NCI-H1436 (cell line): ENCODE measurements around the gene CACNB1.

Experiments used
- DNase-seq: peaks from one replicate; lab custom pipeline; 2025; lab: John Stamatoyannopoulos, UW

CACNB1 gene

DNA sequence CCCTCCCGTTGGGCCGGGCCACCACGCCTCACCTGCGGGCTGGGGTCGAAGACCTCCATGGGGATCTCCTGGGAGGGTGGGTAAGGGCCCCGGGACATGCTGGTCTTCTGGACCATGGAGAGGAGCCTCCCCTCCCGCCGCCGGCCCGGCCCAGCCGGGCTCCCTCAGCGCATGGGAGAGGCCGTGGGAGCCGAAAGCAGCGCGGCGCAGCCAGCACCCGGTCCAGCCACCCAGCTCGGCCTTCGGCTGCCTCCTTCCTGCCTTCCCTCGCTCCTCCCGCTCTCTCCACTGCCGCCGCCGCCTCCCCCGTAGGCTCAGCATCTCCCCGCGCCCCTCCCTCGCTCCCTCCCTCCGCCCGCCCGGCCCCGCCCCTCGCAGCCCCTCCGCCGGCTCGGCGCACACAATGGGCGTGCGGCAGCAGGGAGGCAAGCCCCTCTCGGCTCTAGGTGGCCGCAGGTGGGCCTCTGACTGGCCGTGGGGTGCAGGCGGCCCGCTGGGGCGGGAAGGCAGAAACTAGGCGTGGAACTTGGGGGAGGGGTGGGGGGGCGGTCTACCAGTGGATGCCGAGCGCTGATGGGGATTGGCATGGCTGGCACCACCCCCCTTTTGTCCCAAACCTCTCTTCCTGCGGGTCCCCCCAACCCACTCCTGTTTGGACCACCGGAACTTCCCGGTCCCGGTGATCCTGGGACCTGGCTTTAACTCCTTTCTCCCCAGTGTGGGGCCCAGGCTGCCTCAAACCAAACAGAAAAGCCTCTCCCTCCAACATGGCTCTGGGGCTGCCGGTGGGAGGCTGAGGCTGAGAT is at the start of gene CACNB1:
Gene CACNB1, minus strand, starts transcription at position 290 of the 806 bp plus-strand sequence. Its CDS starts 174 bp downstream, at position 116.
- peak; percentile 87 for DNase-seq

DNA sequence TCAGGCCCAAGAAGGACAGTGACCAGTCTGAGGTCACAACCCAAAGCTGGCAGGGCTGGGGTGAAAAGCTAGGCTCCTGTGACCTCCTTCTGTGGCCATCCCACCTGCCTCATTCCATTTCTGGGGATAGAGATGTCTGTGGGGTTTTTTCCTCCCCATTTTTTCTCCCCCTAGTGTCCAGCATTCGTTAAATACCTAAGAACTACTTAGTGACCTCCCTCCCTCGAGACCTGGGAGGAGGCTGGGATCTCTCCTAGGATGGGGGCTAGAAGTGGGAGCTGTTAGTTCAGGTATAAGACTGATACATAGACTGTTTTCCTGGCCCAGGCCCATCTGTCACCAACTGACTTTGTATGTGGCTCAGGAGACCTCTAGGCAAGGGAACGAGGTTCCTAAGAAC is 48.8 kb upstream of the CACNB1 start:
- no peak for DNase-seq

DNA sequence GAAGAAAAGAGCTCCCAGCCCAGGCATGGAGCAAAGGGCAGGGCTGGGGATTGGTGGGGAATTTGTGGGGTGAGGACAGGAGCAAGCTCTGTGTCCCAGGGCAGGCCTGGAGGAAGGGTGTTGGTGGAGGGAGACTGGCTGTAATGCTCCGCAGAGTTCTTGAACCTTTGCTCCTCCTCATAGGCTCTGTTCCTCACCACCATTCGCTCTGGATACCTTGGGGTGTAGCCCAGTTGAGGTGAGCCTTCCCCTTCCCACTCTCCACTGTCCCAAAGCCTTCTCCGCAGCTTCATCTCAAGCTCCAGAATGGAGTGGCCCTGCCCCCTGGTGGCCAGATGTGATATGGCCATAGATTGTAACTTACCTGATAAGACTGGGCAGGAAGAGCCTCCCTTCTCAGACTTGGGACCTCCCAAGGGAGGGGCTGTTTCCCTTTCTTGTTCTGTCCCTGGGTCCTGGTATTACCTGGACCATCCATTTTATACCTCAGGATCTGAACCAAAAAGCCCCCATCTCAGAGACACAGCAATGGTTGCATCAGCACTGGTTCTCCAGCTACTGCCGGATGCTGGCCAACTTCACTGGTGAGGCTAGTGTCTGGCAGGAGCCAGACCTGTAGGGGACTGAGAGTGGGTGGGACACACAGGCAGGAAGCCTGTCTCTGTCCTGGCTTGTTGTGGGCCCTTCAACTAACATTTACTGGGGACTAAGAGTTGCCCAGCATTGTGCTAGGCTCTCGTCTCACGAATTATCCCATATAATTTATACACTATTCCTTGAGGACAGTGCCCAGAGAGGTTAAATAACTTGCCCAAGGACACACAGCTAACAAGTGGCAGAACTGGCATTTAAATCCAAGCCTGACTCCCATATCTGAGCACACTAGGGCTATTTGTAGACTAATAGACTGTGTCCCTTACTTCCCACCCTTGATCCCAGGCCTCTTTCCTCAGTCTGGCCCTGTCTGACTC is 47.4 kb upstream of the CACNB1 start:
- DNase-seq, result peak; percentile 90

DNA sequence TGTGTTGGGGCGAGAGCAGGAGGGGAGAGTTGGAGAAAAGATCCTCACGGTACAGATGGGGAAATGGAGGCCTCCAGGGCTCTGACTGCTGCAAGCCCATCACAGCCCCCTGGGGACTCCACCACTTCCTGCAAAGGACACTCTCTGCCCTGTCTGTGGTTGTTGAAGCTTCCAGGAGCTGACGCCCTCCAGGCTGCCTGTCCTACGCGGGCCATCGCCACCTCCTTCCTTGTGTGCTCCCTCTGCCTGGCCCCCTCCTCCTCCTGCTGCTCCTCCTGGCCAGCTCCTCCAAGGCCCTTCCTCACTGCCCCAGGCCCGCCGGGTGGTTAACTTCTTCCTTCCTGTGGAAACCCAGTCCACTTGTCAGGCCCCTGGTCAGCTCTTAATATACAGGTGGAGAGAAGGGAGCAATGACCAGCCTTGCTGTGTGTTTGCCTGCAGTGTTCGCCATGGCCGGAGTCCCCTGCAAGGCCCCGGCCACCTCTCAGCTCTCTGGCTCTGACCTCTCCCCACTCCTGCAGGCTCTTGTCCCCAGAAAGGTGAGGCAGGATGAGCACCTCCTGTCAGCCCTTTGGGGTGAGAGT is 46.6 kb upstream of the CACNB1 start:
- no peak for DNase-seq

DNA sequence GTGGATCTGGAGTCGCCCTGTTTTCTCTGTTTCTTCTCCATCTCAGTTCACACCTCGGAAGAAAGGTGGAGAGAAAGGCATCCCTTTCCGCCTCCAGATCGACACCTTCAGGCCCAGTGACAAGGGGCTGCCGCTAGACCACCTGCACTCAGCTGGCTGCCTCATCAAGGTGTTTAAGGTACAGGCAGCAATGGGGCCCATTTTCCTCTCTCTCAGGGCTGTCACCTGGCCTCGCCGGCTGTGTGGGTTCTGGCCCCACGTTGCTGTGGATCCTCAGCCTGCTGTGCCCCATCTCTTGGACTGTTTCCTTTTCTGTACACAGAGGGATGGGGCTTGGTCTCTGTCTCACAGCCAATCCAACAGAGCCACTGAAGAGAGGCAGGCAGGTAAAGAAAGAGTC is 45.7 kb upstream of the CACNB1 start:
- DNase-seq, result no peak

- DNase-seq, result no peak
Observed at GRCh38 chr17:39240631-39241030, 43.2 kb upstream of the CACNB1 start.

DNA sequence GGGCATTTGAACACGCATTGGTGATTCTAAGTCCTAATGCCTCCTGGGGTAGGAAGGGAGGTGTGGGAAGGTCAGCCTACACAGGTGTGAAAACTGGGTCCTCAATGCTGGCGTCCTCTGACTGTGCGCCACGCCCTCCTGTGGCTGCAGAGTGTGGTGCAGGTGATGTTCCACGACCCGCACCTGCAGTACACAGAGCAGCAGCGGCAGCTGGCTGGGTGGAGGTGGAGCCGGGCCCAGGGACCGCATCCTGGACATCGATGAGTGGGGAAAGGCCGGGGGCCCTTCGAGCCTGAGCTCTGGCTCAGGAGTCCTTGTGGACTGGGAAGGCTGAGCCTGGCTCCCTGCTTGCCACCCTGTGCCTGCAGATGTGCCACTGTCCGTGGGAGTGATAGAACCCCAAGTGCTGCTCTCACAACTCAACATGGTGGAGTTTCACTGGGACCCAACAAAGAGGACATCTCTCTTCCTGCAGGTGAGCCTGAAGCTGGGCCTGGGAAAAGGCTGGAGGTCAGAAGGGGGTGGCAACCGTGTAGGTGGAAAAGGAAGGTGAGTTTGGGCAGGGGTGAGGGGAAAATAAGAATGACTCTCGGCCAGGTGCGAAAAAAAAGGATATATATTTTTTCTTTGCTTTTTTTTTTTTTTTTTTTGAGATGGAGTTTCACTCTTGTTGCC is 42.3 kb upstream of the CACNB1 start:
- peak; percentile 72 for DNase-seq

DNA sequence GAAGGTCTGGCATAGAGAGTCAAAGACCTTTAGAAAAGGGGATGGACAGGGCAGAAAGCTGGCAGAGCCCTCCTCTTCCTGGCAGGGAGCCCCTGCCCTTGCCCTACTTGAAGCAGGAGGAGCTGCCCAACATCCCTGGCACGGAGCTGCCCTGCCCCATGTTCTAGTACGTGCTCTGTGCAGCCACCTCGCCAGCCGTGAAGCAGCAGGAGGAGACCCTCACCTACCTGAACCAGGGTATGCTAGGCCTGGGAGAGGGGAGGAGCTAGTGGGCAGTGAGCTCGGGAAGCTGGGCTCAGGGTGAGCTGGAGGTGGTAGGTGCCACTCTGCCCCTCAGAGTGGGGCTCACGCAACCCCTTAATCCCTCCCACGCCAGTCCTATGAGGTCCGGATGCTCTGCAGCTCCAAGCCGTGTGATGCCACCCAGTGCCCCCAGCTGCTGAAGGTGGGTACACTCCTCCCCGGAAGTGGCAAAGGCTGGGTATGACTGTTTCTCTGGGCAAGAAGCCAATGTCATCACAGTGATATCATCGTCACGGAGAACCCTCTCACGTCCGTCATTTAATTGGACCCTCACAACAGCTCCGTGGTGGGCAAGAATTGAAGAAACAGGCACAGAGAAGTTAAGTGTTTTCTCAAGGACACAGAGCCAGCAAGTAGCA is 41.0 kb upstream of the CACNB1 start:
- peak; percentile 92 for DNase-seq

DNA sequence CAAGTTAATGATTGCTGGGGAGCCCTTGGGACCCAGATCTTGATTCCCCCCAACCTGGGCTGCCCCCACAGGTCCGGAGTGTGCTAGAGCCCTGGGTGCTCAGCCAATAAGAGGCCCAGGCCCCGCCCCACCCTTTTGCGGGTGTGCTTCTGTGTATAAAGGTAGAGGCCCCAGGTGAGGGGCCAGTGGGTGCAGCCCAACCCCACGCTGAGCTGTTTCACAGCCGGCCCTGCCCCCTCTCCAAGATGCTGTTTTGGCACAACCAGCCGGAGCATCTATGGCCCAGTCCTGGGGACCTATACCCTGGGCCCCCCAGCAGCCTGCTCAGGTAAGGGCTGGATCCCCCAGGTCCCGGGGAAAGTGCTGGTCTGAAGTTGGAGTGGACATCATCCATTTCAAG is 40.1 kb upstream of the CACNB1 start:
- DNase-seq, result no peak

DNA sequence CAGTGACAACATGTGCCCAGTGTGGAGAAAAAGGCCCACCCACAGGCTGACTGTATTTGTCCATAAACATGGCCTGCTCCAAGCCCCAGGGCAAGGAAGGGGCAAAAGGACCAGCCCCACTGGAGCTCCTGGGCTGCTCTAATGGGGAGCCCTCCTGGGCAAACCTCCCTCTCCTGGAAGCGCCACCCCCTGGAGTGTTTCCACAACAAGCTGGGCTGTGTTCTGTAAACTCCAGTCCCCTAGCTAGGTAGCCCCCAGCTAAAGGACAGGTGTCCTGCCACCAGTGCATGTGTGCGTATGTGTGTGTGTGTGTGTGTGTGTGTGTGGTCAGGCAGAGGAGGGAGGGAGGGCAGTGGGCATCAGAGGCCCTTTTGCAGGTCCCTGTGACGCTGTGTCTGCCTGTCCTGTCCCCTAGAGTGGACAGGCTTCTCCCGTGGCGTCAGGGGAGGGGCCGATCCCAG is 39.5 kb upstream of the CACNB1 start:
- no peak for DNase-seq

DNA sequence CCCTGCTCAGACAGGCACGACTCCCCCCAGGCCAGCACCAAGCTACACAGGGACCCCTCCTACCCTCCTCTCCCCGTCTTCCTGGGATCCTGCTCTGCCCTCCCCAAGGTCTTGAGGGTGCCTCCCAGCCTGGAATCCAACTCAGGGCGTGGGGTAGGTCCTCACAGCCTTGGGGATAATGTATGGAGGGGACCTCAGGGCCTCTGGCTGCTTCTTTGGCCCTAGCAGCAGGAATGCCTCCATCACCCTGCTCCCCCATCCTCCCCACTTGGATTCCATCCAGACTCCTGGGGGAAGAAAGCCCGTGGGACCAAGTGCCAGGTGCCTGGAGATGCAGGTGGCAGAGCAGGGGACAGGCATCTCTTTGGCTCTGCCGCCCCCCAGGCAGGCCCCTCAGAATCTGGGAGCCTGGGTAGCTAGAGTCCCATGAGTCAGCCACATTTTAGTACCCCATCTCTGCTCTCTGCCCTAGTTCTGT is 39.0 kb upstream of the CACNB1 start:
- DNase-seq, result no peak

DNA sequence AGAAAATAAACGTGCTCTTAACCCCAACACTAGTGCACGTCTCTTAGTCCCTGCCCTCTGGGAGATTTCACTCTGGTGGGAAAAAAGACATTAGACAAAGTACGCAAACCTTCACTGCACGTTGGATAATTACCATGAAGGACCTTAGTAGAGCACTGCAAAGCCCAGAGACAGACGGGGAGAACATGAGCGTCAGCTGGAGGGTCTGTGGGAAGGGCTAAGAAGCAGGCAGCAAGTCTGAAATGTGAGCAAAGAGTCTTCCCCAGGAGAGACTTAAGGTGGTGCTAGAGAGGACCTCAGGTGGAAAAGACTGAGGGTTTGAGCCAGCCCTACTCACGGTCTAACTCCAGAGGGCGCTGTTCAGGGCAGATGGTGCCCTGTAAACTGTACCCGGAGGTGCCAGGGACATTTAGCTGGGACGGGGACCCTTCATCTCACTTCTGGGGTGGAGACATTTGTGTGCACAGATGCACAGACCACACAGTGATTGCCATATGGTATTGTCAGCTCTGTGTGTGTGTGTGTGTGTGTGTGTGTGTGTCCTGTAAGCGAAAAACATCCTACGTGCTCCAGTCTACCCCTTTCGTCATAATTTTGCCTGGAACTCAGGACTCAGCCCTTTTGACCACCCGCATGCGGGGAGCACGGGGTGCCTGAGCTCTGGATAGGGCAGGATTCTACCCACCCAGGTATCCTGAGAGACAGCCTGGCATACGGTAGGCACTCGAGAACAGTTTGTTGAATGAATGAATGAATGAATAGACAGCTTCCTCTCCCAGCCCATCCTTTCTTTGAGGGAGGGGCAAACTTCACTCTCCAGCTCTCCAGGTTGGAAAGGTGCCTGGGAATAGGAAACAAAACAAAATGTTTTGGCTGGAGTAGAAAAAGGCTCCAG is 38.3 kb upstream of the CACNB1 start:
- peak; percentile 90 for DNase-seq

- peak; percentile 87 for DNase-seq
Observed at GRCh38 chr17:39231591-39232551, 34.4 kb upstream of the CACNB1 start.

DNA sequence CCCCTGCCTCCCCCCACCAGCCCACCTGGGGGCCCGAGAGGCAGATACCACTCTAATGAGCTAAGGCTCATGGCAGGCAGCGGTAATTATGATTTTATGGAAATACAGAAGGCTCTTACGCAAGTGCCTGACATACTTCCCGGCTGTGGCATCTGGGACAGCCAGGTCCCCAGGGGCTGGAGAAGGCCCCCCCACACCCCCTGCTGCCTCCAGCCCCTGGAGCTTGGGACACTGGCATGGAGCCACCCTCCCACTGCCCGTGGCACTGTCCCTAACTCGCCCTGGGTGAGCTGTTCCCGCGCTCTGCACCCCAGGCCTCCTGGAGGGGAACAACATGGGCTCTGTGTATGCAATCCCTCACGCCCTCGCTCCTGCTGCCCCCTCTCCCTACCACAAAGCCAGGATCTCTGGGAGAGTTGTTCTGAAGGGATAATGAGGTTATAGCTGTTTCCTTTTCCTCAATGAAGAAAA is 33.7 kb upstream of the CACNB1 start:
- DNase-seq, result no peak

DNA sequence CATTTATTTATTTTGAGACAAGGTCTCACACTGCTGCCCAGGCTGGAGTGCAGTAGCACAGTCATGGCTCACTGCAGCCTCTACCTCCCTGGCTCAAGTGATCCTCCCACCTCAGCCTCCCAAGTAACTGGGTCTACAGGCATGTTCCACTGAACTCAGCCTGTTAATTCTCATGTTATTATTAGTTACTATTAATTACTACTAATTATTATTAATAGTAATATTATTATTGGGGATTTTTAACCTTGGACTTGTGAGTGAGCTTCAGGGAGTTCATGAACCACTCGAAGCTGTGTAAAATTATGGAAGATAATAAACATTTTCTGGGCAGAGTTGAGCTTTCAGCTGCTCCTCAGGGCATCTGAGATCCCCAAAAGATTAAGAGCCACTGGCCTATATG is 32.9 kb upstream of the CACNB1 start:
- no peak for DNase-seq

GRCh38 chr17:39229274-39229913 is 31.9 kb upstream of the CACNB1 start:
- no peak for DNase-seq

DNA sequence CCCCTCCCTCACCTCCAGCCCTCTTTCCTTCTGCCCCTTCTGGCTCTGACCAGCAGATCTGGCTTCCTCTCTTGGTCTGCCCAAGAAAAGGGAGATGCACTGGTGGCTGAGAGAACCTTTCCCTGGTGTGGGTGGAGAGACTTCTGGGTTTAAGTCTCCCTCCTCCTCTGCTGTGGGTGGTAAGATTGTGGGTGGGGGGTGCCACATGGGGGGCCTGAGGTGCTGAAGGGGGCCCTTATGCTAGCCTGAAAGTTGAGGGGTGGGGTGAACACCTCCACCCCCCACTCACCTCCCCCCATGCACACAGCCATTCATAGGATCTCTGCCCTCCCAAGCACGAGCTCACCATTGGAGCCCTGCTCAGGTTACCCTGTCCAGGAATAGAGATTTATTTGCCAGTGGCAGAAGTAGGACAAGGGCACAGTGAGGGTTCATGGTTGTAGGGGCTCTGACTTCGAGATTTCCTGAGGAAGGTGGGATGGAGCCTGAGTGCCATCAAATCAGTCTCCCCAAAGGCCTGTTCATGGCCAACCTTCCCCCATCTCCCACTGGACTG is 30.0 kb upstream of the CACNB1 start:
- no peak for DNase-seq
